Tibial nerve (tissue), 4 donors: ENCODE results near the gene LRRC27. TPM values are rescaled to one million over a fixed set of nuclear protein-coding genes. Genes with fewer than 3 reads are reported as not detected.
"Not testable (repeated sequence)": the region's sequence is repeated elsewhere in the genome, so short reads cannot be mapped to it uniquely, and the experiment has no call there.

Source experiments
- DNase-seq, 2 donors: peaks; one replicate each; pipeline ENCODE4 v3.0.0-alpha.2; 2019; ENCODE audit warnings: low spot score in 2 of 2
- H3K27ac ChIP-seq, 4 donors: fragments of 200-600 bp; sonication (generic) in 3 of 4; one replicate each; pipeline ENCODE4 v1.5.1; 2017 to 2019; ENCODE audit warnings: mild to moderate bottlenecking in 1 of 4
- H3K27me3 ChIP-seq, 2 donors: fragments of 200-600 bp; sonication (generic) in 1 of 2; one replicate each; pipeline versions ENCODE4 v1.5.1 to v1.6.0; 2017 to 2019
- H3K36me3 ChIP-seq, 3 donors: fragments of 200-600 bp; sonication (generic); one replicate each; pipeline ENCODE4 v1.5.1; 2018 to 2019
- H3K4me1 ChIP-seq, 4 donors: fragments of 200-600 bp; sonication (generic) in 3 of 4; one replicate each; pipeline ENCODE4 v1.5.1; 2017 to 2019
- H3K4me3 ChIP-seq, 4 donors: fragments of 200-600 bp; sonication (generic) in 3 of 4; one replicate each; pipeline ENCODE4 v1.5.1; 2017 to 2019; ENCODE audit warnings: mild to moderate bottlenecking in 1 of 4, moderate library complexity in 1 of 4
- H3K9me3 ChIP-seq, 4 donors: fragments of 200-600 bp; sonication (generic) in 3 of 4; one replicate each; pipeline ENCODE4 v1.5.1; 2017 to 2019
- EP300 ChIP-seq, 2 donors: sonication (generic); formaldehyde crosslinking; IDR thresholded peaks; one replicate each; pipeline ENCODE4 v1.6.1; 2017; ENCODE audit warnings: antibody characterized with exemption in 2 of 2, mild to moderate bottlenecking in 1 of 2
- POLR2A ChIP-seq, 2 donors: fragments of 450-650 bp; IDR thresholded peaks; one replicate each; pipeline ENCODE4 v1.6.1; 2017; ENCODE audit warnings: antibody characterized with exemption in 2 of 2, mild to moderate bottlenecking in 2 of 2, moderate library complexity in 2 of 2
- WGBS, 2 donors: methylation state at CpG; one replicate each; pipeline ENCODE4 v1.1.5; 2018; 5-methylcytosine and 5-hydroxymethylcytosine counted together
- total RNA-seq, 4 donors: library from RNA; depleted of rRNA; stranded (reverse); fragments of >200 nt; gene quantifications; one replicate each; pipeline ENCODE4 v1.1.0, GENCODE V29; 2016
- TF ChIP-seq, protein P1 (sequence below), 5 experiments: fragments of 200-600 bp in 3 of 5; fragments of 450-650 bp in 2 of 5; sonication (generic) in 3 of 5; IDR thresholded peaks; one replicate each; pipeline ENCODE4 v1.5.1; 2016 to 2019; ENCODE audit warnings: antibody characterized with exemption in 5 of 5, mild to moderate bottlenecking in 3 of 5, moderate library complexity in 2 of 5

Gene LRRC27
- total RNA-seq, 4 donors from 2014 or later = 10.1 to 21.6 (median 17.9) TPM

GRCh38 chr10:132350946-132351345 lies 19.0 kb downstream of the LRRC27 start:
- 92% methylated on average over 15 to 16 of the region's 17 CpGs for WGBS, 2 donors

DNA sequence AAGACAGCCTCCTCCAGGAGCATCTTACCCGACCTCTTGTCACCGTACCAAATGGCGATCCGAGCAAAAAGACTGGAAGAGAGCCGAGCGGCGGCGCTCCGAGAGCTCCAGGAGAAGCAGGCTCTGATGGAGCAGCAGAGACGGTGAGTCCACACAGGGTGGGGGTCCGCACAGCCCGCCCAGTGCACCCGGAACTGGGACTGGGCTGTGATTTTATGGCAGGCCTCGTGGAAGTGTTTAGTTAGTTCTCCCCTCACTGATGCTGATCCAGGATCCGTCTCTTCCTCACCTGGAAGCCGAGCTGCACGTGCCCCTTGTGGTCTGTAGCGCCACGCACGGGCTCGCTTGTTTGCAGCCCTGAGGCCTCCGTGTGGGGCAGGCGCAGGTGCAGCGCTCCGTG lies 19.6 kb downstream of the LRRC27 start:
- TF ChIP-seq EP300 (IDR thresholded peaks at IDR 0.05) = no peak
- TF ChIP-seq, protein P1, sequence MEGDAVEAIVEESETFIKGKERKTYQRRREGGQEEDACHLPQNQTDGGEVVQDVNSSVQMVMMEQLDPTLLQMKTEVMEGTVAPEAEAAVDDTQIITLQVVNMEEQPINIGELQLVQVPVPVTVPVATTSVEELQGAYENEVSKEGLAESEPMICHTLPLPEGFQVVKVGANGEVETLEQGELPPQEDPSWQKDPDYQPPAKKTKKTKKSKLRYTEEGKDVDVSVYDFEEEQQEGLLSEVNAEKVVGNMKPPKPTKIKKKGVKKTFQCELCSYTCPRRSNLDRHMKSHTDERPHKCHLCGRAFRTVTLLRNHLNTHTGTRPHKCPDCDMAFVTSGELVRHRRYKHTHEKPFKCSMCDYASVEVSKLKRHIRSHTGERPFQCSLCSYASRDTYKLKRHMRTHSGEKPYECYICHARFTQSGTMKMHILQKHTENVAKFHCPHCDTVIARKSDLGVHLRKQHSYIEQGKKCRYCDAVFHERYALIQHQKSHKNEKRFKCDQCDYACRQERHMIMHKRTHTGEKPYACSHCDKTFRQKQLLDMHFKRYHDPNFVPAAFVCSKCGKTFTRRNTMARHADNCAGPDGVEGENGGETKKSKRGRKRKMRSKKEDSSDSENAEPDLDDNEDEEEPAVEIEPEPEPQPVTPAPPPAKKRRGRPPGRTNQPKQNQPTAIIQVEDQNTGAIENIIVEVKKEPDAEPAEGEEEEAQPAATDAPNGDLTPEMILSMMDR (IDR thresholded peaks at IDR 0.05) = no peak
- TF ChIP-seq POLR2A (IDR thresholded peaks at IDR 0.05) = no peak
- peaks cover 0 to 77% (median 0%) of the 10 kb centered on the region in 3 donors for H3K36me3 ChIP-seq

More at GRCh38 chr10:132350946-132351345, 19.0 kb downstream of the LRRC27 start:
- Histone ChIP-seq H3K27me3 (no peaks in the 10 kb centered on the region), H3K27ac (no peak overlapping the region), H3K36me3 (peaks cover 0 to 77% (median 0%) of the 10 kb centered on the region in 3 donors), H3K4me3 (no peak overlapping the region), H3K4me1 (no peaks in the 10 kb centered on the region), H3K9me3 (no peaks in the 10 kb centered on the region)
- TF ChIP-seq, protein P1 (IDR thresholded peaks at IDR 0.05) = no peak
- DNase-seq = no peak

DNA sequence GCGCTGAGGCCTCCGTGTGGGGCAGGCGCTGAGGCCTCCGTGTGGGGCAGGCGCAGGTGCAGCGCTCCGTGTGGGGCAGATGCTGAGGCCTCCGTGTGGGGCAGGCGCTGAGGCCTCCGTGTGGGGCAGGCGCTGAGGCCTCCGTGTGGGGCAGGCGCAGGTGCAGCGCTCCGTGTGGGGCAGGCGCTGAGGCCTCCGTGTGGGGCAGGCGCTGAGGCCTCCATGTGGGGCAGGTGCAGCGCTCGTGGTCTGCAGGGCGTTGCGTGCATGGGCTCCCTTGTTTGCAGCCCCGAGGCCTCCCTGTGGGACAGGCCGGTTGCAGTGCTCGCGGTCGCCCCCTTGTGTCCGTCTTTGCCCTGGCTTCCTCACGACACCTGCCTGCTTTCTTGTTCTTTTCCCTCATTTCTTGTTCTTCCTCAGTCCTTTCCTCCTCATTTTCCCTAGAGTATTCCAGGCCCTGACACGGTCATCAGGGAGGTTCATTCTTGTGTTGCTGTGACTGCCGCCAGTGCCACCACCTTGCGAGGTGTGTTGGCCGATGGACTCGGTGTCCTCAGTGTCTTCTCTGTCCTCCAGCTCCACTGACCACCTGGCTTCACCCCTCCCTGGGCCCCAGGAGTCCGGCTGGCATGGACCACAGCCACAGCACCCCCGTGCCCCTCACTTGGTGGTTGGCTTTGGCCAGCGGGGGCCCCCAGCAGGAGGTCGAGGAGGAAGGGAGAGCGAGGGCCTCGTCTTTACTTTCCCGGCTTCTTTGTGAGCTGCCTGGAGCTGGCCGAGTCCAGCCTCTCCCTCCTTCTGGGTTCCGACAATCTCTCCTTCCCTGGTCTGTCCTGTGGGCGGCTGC lies 20.7 kb downstream of the LRRC27 start:
- not testable (repeated sequence) for H3K27ac ChIP-seq, H3K27me3 ChIP-seq, H3K4me1 ChIP-seq, H3K4me3 ChIP-seq, H3K9me3 ChIP-seq
- TF ChIP-seq, protein P1 (IDR thresholded peaks at IDR 0.05) = peak; percentile 67 to 90 (median 85)
- DNase-seq = peak; percentile 54 to 83
- peaks cover 0 to 77% (median 0%) of the 10 kb centered on the region in 3 donors for H3K36me3 ChIP-seq
- WGBS, 2 donors = 46 to 48% methylated on average over 22 to 28 of the region's 44 CpGs

More for the DNA sequence above, 19.6 kb downstream of the LRRC27 start:
- Histone ChIP-seq H3K4me3 (no peak overlapping the region), H3K27ac (no peak overlapping the region), H3K9me3 (no peaks in the 10 kb centered on the region), H3K27me3 (no peaks in the 10 kb centered on the region), H3K4me1 (no peaks in the 10 kb centered on the region)
- DNase-seq = no peak
- 87 to 88% methylated on average over 15 to 23 of the region's 25 CpGs for WGBS, 2 donors

DNA sequence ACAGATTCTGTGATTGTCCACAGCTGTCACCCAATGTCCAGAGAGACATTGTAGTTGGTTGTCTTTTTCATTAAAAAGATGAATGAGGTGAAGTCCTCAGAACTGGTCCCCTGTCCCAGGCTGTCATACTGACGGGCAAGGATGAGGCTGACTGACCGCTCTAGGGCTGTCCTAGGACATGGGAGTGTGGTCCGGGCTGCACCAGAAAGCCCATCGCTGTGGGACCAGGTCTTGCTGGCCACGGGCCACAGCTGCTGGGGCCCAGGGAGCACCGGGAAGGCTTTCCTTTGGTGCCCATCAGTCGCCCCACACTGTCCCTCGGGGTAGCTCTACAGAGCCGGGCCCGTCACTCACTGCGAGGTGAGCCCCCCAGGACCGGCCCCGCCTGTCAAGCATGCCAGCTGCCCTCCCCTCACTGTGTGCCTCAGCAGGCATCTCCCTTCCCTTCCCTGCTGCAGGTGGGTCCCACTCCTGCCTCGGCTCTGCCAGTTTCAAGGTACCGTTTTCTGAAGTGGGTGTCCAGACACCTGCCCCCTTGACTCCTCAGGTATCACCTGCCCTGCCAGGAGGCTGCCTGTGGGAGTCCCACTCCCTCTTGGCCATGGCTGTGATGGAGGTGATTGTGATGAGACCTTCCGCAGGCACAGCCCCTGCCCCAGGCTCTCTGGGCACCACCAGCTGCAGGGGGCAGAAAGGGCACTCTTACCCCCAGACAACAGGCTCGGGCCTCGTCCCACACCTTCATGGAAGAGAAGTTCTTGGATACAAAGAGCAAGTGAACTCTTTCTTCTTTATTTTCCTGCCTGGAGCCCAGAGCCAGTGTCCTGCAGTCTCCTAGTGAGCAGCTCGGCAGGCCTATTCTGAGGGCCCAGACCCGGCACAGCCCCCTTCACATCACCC lies 21.7 kb downstream of the LRRC27 start:
- Histone ChIP-seq H3K27me3 (no peaks in the 10 kb centered on the region), H3K27ac (no peak overlapping the region), H3K4me1 (no peaks in the 10 kb centered on the region), H3K9me3 (no peaks in the 10 kb centered on the region), H3K4me3 (no peak overlapping the region), H3K36me3 (peaks cover 0 to 68% (median 0%) of the 10 kb centered on the region in 3 donors)
- 94 to 95% methylated on average over 17 to 19 of the region's 20 CpGs for WGBS, 2 donors
- DNase-seq = no peak
- TF ChIP-seq EP300 (IDR thresholded peaks at IDR 0.05) = no peak
- TF ChIP-seq, protein P1 (IDR thresholded peaks at IDR 0.05) = no peak
